ENCODE results near the gene PDCD4. TPM values are rescaled to one million over a fixed set of nuclear protein-coding genes. Genes with fewer than 3 reads are reported as not detected.

The PDCD4 gene
- total and polyA plus RNA-seq, 2 of the 13 experiments (the other 11 are each of a cell fraction or from before 2014, with no cell fraction given), result 22.8 to 56.2 TPM

DNA sequence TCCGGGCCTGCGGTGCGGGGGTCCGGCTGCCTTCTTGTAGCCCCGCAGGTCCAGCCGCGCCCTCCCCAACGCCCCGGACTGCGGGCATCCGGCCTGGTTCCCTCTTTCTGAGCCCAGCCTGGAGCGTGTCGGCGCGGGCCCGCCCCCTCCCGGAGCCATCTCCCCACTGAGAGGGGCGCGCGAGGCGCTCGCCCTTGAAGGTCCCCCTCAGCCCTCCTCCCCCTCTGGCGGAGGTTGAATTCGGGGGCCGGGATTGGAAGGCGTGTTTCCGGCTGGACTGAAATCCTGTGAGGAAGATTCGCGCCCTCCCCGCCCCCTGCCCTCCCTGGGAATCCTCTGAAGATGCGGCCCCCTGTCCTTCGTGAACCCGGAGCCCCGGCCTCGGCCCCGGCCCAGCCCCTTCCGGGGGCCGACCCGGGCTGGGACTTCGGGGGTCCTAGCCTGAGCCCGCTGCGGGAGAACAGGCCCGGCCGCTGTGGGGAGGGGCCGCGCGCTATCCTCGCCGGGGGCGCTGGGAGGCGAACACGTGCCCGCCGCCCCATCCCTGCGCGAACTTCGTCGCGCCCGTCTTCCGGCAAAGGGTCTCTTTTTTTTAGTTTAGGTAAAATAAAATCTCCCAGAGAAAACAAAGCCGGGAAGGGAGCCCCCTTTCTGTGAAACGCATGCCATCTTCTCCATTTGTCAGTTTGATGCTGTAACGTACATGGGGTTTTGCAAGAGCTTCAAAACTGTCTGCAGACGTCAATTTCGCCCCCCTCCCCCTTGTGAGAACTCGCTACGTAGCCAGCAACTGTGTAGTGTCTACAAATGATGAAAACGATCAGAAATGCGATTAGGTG is 636 bp downstream of the PDCD4 start (continued):
- TF ChIP-seq CREM (IDR thresholded peaks at IDR 0.05), result 0 out of 2 replicates have a peak, but pooled peaks have one; percentile 33
- no peak for TF ChIP-seq CREM (CRISPR knock-in tag; IDR thresholded peaks at IDR 0.05)
- TF ChIP-seq ZNF644 (CRISPR knock-in tag; IDR thresholded peaks at IDR 0.05; ENCODE audit: low read depth), result no peak
- TF ChIP-seq ZNF343 (CRISPR knock-in tag; IDR thresholded peaks at IDR 0.05), result peak; percentile 58; the same call in 1 of the 2 replicates
- peak; percentile 75 for TF ChIP-seq TAF15 (IDR thresholded peaks at IDR 0.05; ENCODE audit: low read depth, low read length, poor library complexity, severe bottlenecking)
- TF ChIP-seq REXO4 (CRISPR knock-in tag; IDR thresholded peaks at IDR 0.05; ENCODE audit: borderline replicate concordance), result no peak
- TF ChIP-seq, protein P1, sequence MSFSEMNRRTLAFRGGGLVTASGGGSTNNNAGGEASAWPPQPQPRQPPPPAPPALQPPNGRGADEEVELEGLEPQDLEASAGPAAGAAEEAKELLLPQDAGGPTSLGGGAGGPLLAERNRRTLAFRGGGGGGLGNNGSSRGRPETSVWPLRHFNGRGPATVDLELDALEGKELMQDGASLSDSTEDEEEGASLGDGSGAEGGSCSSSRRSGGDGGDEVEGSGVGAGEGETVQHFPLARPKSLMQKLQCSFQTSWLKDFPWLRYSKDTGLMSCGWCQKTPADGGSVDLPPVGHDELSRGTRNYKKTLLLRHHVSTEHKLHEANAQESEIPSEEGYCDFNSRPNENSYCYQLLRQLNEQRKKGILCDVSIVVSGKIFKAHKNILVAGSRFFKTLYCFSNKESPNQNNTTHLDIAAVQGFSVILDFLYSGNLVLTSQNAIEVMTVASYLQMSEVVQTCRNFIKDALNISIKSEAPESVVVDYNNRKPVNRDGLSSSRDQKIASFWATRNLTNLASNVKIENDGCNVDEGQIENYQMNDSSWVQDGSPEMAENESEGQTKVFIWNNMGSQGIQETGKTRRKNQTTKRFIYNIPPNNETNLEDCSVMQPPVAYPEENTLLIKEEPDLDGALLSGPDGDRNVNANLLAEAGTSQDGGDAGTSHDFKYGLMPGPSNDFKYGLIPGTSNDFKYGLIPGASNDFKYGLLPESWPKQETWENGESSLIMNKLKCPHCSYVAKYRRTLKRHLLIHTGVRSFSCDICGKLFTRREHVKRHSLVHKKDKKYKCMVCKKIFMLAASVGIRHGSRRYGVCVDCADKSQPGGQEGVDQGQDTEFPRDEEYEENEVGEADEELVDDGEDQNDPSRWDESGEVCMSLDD (CRISPR knock-in tag; IDR thresholded peaks at IDR 0.05; ENCODE audit: borderline replicate concordance), result peak; percentile 71; the same call in 1 of the 2 replicates
- TF ChIP-seq NKX3-1 (CRISPR knock-in tag; IDR thresholded peaks at IDR 0.05), result 0 out of 2 replicates have a peak, but pooled peaks have one; percentile 45
- TF ChIP-seq, protein P2, sequence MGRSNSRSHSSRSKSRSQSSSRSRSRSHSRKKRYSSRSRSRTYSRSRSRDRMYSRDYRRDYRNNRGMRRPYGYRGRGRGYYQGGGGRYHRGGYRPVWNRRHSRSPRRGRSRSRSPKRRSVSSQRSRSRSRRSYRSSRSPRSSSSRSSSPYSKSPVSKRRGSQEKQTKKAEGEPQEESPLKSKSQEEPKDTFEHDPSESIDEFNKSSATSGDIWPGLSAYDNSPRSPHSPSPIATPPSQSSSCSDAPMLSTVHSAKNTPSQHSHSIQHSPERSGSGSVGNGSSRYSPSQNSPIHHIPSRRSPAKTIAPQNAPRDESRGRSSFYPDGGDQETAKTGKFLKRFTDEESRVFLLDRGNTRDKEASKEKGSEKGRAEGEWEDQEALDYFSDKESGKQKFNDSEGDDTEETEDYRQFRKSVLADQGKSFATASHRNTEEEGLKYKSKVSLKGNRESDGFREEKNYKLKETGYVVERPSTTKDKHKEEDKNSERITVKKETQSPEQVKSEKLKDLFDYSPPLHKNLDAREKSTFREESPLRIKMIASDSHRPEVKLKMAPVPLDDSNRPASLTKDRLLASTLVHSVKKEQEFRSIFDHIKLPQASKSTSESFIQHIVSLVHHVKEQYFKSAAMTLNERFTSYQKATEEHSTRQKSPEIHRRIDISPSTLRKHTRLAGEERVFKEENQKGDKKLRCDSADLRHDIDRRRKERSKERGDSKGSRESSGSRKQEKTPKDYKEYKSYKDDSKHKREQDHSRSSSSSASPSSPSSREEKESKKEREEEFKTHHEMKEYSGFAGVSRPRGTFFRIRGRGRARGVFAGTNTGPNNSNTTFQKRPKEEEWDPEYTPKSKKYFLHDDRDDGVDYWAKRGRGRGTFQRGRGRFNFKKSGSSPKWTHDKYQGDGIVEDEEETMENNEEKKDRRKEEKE (IDR thresholded peaks at IDR 0.05), result no peak
- peak; percentile 48 for TF ChIP-seq ASH2L (IDR thresholded peaks at IDR 0.05; ENCODE audit: insufficient read length, low read depth, low read length)
- TF ChIP-seq FOXA1 (IDR thresholded peaks at IDR 0.05), result no peak
- no peak; the same call in 1 of the 2 replicates for TF ChIP-seq FOXA1 (CRISPR knock-in tag; IDR thresholded peaks at IDR 0.05)
- TF ChIP-seq ZNF547 (CRISPR knock-in tag; IDR thresholded peaks at IDR 0.05), result peak; percentile 63; the same call in 1 of the 2 replicates
- no peak for TF ChIP-seq ZIK1 (CRISPR knock-in tag; IDR thresholded peaks at IDR 0.05; ENCODE audit: borderline replicate concordance, low read depth)
- TF ChIP-seq XRCC5 (optimal IDR thresholded peaks at IDR 0.05; ENCODE audit: low read length), result no peak
- TF ChIP-seq, protein P3, sequence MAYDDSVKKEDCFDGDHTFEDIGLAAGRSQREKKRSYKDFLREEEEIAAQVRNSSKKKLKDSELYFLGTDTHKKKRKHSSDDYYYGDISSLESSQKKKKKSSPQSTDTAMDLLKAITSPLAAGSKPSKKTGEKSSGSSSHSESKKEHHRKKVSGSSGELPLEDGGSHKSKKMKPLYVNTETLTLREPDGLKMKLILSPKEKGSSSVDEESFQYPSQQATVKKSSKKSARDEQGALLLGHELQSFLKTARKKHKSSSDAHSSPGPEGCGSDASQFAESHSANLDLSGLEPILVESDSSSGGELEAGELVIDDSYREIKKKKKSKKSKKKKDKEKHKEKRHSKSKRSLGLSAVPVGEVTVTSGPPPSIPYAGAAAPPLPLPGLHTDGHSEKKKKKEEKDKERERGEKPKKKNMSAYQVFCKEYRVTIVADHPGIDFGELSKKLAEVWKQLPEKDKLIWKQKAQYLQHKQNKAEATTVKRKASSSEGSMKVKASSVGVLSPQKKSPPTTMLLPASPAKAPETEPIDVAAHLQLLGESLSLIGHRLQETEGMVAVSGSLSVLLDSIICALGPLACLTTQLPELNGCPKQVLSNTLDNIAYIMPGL (CRISPR knock-in tag; IDR thresholded peaks at IDR 0.05; ENCODE audit: borderline replicate concordance in 1 of 2, low read depth in 1 of 2), result 0 out of 4 replicates have a peak, but pooled peaks of 1 of the 2 experiments have one; percentile 52
- no peak for TF ChIP-seq ATF2 (CRISPR knock-in tag; IDR thresholded peaks at IDR 0.05)
- TF ChIP-seq SAP130 (CRISPR knock-in tag; IDR thresholded peaks at IDR 0.05; ENCODE audit: low read depth), result peak; percentile 76
- peak; percentile 13; the same call in 1 of the 2 replicates for TF ChIP-seq ZNF543 (CRISPR knock-in tag; IDR thresholded peaks at IDR 0.05)
- TF ChIP-seq ZNF263 (CRISPR knock-in tag; IDR thresholded peaks at IDR 0.05), result peak; percentile 56
- TF ChIP-seq MXI1 (IDR thresholded peaks at IDR 0.05; ENCODE audit: borderline replicate concordance, low read depth, low read length), result no peak; the same call in 2 of the 3 replicates
